ENCODE data around the gene TLE5.

The TLE5 gene

GRCh38 chr19:3079578-3079977 is 17.3 kb upstream of the TLE5 start:
- Histone ChIP-seq H3K27me3 (replicated peaks; ENCODE audit: control insufficient read depth, insufficient read depth, low read length, poor library complexity, severe bottlenecking) (no peaks in the 10 kb centered on the region), H3K36me3 (ENCODE audit: control insufficient read depth, insufficient read depth, low read length) (no peaks in the 10 kb centered on the region), H3K4me3 (ENCODE audit: insufficient read depth, low read depth, low read length, poor library complexity, severe bottlenecking) (no peak overlapping the region), H3K9me3 (ENCODE audit: control insufficient read depth, low read length) (no peaks in the 10 kb centered on the region), H3K4me1 (ENCODE audit: control insufficient read depth, insufficient read depth, low read length, poor library complexity, severe bottlenecking) (no peaks in the 10 kb centered on the region), H3K27ac (ENCODE audit: insufficient read depth, low read length, poor library complexity, severe bottlenecking) (no peak overlapping the region)
- no peak for DNase-seq

- Histone ChIP-seq H3K27ac (ENCODE audit: insufficient read depth, low read length, poor library complexity, severe bottlenecking) (no peak overlapping the region), H3K4me3 (ENCODE audit: insufficient read depth, low read depth, low read length, poor library complexity, severe bottlenecking) (no peak overlapping the region), H3K36me3 (ENCODE audit: control insufficient read depth, insufficient read depth, low read length) (no peaks in the 10 kb centered on the region), H3K27me3 (replicated peaks; ENCODE audit: control insufficient read depth, insufficient read depth, low read length, poor library complexity, severe bottlenecking) (no peaks in the 10 kb centered on the region), H3K9me3 (ENCODE audit: control insufficient read depth, low read length) (no peaks in the 10 kb centered on the region), H3K4me1 (ENCODE audit: control insufficient read depth, insufficient read depth, low read length, poor library complexity, severe bottlenecking) (no peaks in the 10 kb centered on the region)
- DNase-seq: peak; percentile 53 to 61 (median 55)
These were observed 13.5 kb upstream of the TLE5 start for GRCh38 chr19:3075605-3076431.

GRCh38 chr19:3073931-3074595 is 11.8 kb upstream of the TLE5 start:
- no peak for DNase-seq
- no peaks in the 10 kb centered on the region for H3K27me3 ChIP-seq (replicated peaks; ENCODE audit: control insufficient read depth, insufficient read depth, low read length, poor library complexity, severe bottlenecking)
- H3K27ac ChIP-seq (ENCODE audit: insufficient read depth, low read length, poor library complexity, severe bottlenecking): no peak overlapping the region
- H3K9me3 ChIP-seq (ENCODE audit: control insufficient read depth, low read length): no peaks in the 10 kb centered on the region
- no peak overlapping the region for H3K4me3 ChIP-seq (ENCODE audit: insufficient read depth, low read depth, low read length, poor library complexity, severe bottlenecking)
- no peaks in the 10 kb centered on the region for H3K36me3 ChIP-seq (ENCODE audit: control insufficient read depth, insufficient read depth, low read length)
- no peaks in the 10 kb centered on the region for H3K4me1 ChIP-seq (ENCODE audit: control insufficient read depth, insufficient read depth, low read length, poor library complexity, severe bottlenecking)

- Histone ChIP-seq H3K9me3 (ENCODE audit: control insufficient read depth, low read length) (no peaks in the 10 kb centered on the region), H3K4me1 (ENCODE audit: control insufficient read depth, insufficient read depth, low read length, poor library complexity, severe bottlenecking) (no peaks in the 10 kb centered on the region), H3K27ac (ENCODE audit: insufficient read depth, low read length, poor library complexity, severe bottlenecking) (no peak overlapping the region), H3K36me3 (ENCODE audit: control insufficient read depth, insufficient read depth, low read length) (no peaks in the 10 kb centered on the region), H3K4me3 (ENCODE audit: insufficient read depth, low read depth, low read length, poor library complexity, severe bottlenecking) (no peak overlapping the region), H3K27me3 (replicated peaks; ENCODE audit: control insufficient read depth, insufficient read depth, low read length, poor library complexity, severe bottlenecking) (no peaks in the 10 kb centered on the region)
- no peak for DNase-seq
These were observed 10.9 kb upstream of the TLE5 start for GRCh38 chr19:3073159-3073563.

GRCh38 chr19:3071768-3072167 is 9.5 kb upstream of the TLE5 start:
- DNase-seq: no peak
- Histone ChIP-seq H3K9me3 (ENCODE audit: control insufficient read depth, low read length) (no peaks in the 10 kb centered on the region), H3K4me3 (ENCODE audit: insufficient read depth, low read depth, low read length, poor library complexity, severe bottlenecking) (no peak overlapping the region), H3K27ac (ENCODE audit: insufficient read depth, low read length, poor library complexity, severe bottlenecking) (no peak overlapping the region), H3K27me3 (replicated peaks; ENCODE audit: control insufficient read depth, insufficient read depth, low read length, poor library complexity, severe bottlenecking) (no peaks in the 10 kb centered on the region), H3K36me3 (ENCODE audit: control insufficient read depth, insufficient read depth, low read length) (no peaks in the 10 kb centered on the region), H3K4me1 (ENCODE audit: control insufficient read depth, insufficient read depth, low read length, poor library complexity, severe bottlenecking) (no peaks in the 10 kb centered on the region)

- Histone ChIP-seq H3K4me3 (ENCODE audit: insufficient read depth, low read depth, low read length, poor library complexity, severe bottlenecking) (no peak overlapping the region), H3K4me1 (ENCODE audit: control insufficient read depth, insufficient read depth, low read length, poor library complexity, severe bottlenecking) (peaks cover 6% of the 10 kb centered on the region), H3K9me3 (ENCODE audit: control insufficient read depth, low read length) (no peaks in the 10 kb centered on the region), H3K27me3 (replicated peaks; ENCODE audit: control insufficient read depth, insufficient read depth, low read length, poor library complexity, severe bottlenecking) (no peaks in the 10 kb centered on the region), H3K36me3 (ENCODE audit: control insufficient read depth, insufficient read depth, low read length) (no peaks in the 10 kb centered on the region), H3K27ac (ENCODE audit: insufficient read depth, low read length, poor library complexity, severe bottlenecking) (no peak overlapping the region)
- no peak for DNase-seq
These were observed 5.8 kb upstream of the TLE5 start for GRCh38 chr19:3068071-3068470.

- DNase-seq: no peak
- no peaks in the 10 kb centered on the region for H3K36me3 ChIP-seq (ENCODE audit: control insufficient read depth, insufficient read depth, low read length)
- H3K4me1 ChIP-seq (ENCODE audit: control insufficient read depth, insufficient read depth, low read length, poor library complexity, severe bottlenecking): peaks cover 8% of the 10 kb centered on the region
- H3K27ac ChIP-seq (ENCODE audit: insufficient read depth, low read length, poor library complexity, severe bottlenecking): no peak overlapping the region
- no peak overlapping the region for H3K4me3 ChIP-seq (ENCODE audit: insufficient read depth, low read depth, low read length, poor library complexity, severe bottlenecking)
- H3K9me3 ChIP-seq (ENCODE audit: control insufficient read depth, low read length): no peaks in the 10 kb centered on the region
- H3K27me3 ChIP-seq (replicated peaks; ENCODE audit: control insufficient read depth, insufficient read depth, low read length, poor library complexity, severe bottlenecking): no peaks in the 10 kb centered on the region
These were observed 5.3 kb upstream of the TLE5 start for GRCh38 chr19:3067563-3067962.

- DNase-seq: no peak
- Histone ChIP-seq H3K27ac (ENCODE audit: insufficient read depth, low read length, poor library complexity, severe bottlenecking) (no peak overlapping the region), H3K4me1 (ENCODE audit: control insufficient read depth, insufficient read depth, low read length, poor library complexity, severe bottlenecking) (peaks cover 8% of the 10 kb centered on the region), H3K9me3 (ENCODE audit: control insufficient read depth, low read length) (no peaks in the 10 kb centered on the region), H3K27me3 (replicated peaks; ENCODE audit: control insufficient read depth, insufficient read depth, low read length, poor library complexity, severe bottlenecking) (no peaks in the 10 kb centered on the region), H3K4me3 (ENCODE audit: insufficient read depth, low read depth, low read length, poor library complexity, severe bottlenecking) (no peak overlapping the region), H3K36me3 (ENCODE audit: control insufficient read depth, insufficient read depth, low read length) (no peaks in the 10 kb centered on the region)
These were observed 4.3 kb upstream of the TLE5 start for GRCh38 chr19:3066482-3067049.

GRCh38 chr19:3065675-3066357 is 3.5 kb upstream of the TLE5 start:
- Histone ChIP-seq H3K27me3 (replicated peaks; ENCODE audit: control insufficient read depth, insufficient read depth, low read length, poor library complexity, severe bottlenecking) (no peaks in the 10 kb centered on the region), H3K4me3 (ENCODE audit: insufficient read depth, low read depth, low read length, poor library complexity, severe bottlenecking) (no peak overlapping the region), H3K27ac (ENCODE audit: insufficient read depth, low read length, poor library complexity, severe bottlenecking) (no peak overlapping the region), H3K4me1 (ENCODE audit: control insufficient read depth, insufficient read depth, low read length, poor library complexity, severe bottlenecking) (peaks cover 11% of the 10 kb centered on the region), H3K36me3 (ENCODE audit: control insufficient read depth, insufficient read depth, low read length) (peaks cover under 1% of the 10 kb centered on the region), H3K9me3 (ENCODE audit: control insufficient read depth, low read length) (no peaks in the 10 kb centered on the region)
- DNase-seq: no peak

GRCh38 chr19:3064011-3064330 is 1.7 kb upstream of the TLE5 start:
- Histone ChIP-seq H3K27ac (ENCODE audit: insufficient read depth, low read length, poor library complexity, severe bottlenecking) (no peak overlapping the region), H3K9me3 (ENCODE audit: control insufficient read depth, low read length) (no peaks in the 10 kb centered on the region), H3K27me3 (replicated peaks; ENCODE audit: control insufficient read depth, insufficient read depth, low read length, poor library complexity, severe bottlenecking) (no peaks in the 10 kb centered on the region), H3K4me3 (ENCODE audit: insufficient read depth, low read depth, low read length, poor library complexity, severe bottlenecking) (no peak overlapping the region), H3K4me1 (ENCODE audit: control insufficient read depth, insufficient read depth, low read length, poor library complexity, severe bottlenecking) (peaks cover 21% of the 10 kb centered on the region), H3K36me3 (ENCODE audit: control insufficient read depth, insufficient read depth, low read length) (peaks cover 13% of the 10 kb centered on the region)
- DNase-seq: no peak
